NCI-H526 (cell line): ENCODE measurements around the gene SRSF6.
A peak's percentile ranks its signal among the peaks of the same experiment; 100 is the strongest.
"Not testable (repeated sequence)": the region's sequence is repeated elsewhere in the genome, so short reads cannot be mapped to it uniquely, and the experiment has no call there.

ENCODE experiments used
- DNase-seq, 2 experiments: peaks; one replicate each; lab custom pipeline; 2025; lab: John Stamatoyannopoulos, UW

The SRSF6 gene

GRCh38 chr20:43457640-43458421 is at the start of gene SRSF6:
Gene SRSF6 (plus strand): TSS chr20:43457896. CDS start chr20:43458034, 138 bp downstream.
- DNase-seq = peak; percentile 94 to 98

GRCh38 chr20:43408848-43409576 is 48.7 kb upstream of the SRSF6 start:
- peak; percentile 65 to 78 for DNase-seq

GRCh38 chr20:43409577-43409913 is 48.2 kb upstream of the SRSF6 start:
- no peak for DNase-seq

- no peak for DNase-seq
Observed at GRCh38 chr20:43415661-43416430, 41.9 kb upstream of the SRSF6 start.

GRCh38 chr20:43416591-43417228 is 41.0 kb upstream of the SRSF6 start:
- DNase-seq = no peak

GRCh38 chr20:43420192-43420591 is 37.5 kb upstream of the SRSF6 start:
- DNase-seq = no peak

- DNase-seq = not testable (repeated sequence)
Observed at GRCh38 chr20:43420913-43421312, 36.8 kb upstream of the SRSF6 start.

GRCh38 chr20:43426172-43426571 is 31.5 kb upstream of the SRSF6 start:
- DNase-seq = no peak

- DNase-seq = no peak
Observed at GRCh38 chr20:43430265-43431133, 27.2 kb upstream of the SRSF6 start.

GRCh38 chr20:43431134-43431519 is 26.6 kb upstream of the SRSF6 start:
- DNase-seq = no peak

- no peak for DNase-seq
Observed at GRCh38 chr20:43432498-43432897, 25.2 kb upstream of the SRSF6 start.

GRCh38 chr20:43433250-43433854 is 24.3 kb upstream of the SRSF6 start:
- no peak for DNase-seq

- no peak for DNase-seq
Observed at GRCh38 chr20:43434565-43434964, 23.1 kb upstream of the SRSF6 start.

- DNase-seq = no peak
Observed at GRCh38 chr20:43438578-43439316, 18.9 kb upstream of the SRSF6 start.

GRCh38 chr20:43440531-43440930 is 17.2 kb upstream of the SRSF6 start:
- no peak for DNase-seq

- DNase-seq = peak; percentile 17 to 47
Observed at GRCh38 chr20:43442282-43442880, 15.3 kb upstream of the SRSF6 start.

GRCh38 chr20:43444107-43444506 is 13.6 kb upstream of the SRSF6 start:
- peak; percentile 22 to 42 for DNase-seq

GRCh38 chr20:43446361-43446879 is 11.3 kb upstream of the SRSF6 start:
- DNase-seq = no peak

- DNase-seq = not testable (repeated sequence)
Observed at GRCh38 chr20:43448431-43448747, 9.3 kb upstream of the SRSF6 start.
